ENCODE measurements around the gene SLC22A17. TPM values are rescaled to one million over a fixed set of nuclear protein-coding genes. Genes with fewer than 3 reads are reported as not detected.

SLC22A17 gene
- total and polyA plus RNA-seq, 2 of the 13 experiments (the other 11 are each of a cell fraction or from before 2014, with no cell fraction given): 0.95 to 1.1 TPM

DNA sequence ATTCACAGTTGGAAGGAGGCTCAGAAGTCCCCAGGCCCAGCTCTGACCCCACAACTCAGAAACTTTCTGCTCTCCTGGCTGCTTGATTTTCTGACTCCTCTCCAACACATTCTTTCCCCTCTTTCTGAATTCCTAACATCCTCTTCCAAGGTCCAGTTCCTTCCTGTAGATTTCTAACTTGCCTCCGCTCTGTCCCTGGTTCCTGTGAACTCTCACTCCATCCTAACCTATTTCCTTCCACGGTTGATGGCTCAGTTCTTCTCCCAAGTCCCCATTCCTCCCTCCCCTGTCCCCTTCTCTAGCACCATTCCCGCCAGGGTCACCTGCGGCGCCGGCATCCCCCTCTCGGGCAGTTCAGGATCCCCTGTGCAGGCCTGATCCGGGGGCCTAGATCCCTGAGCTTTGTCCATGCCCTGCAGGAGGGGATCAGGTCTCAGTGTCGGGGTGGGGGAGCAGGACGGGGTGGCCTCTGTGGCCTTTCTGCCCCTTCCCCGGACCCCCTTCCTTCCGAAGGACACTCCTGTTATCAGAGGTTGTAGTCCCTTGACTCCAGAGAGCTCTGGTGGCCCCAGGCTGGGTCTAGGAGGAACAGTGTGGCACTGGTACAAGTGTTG is 6.0 kb upstream of the SLC22A17 start (continued):
- 0 out of 2 replicates have a peak, but pooled peaks have one; percentile 20 for TF ChIP-seq ZNF761 (CRISPR knock-in tag; conservative IDR thresholded peaks at IDR 0.05)
- TF ChIP-seq, protein P1, sequence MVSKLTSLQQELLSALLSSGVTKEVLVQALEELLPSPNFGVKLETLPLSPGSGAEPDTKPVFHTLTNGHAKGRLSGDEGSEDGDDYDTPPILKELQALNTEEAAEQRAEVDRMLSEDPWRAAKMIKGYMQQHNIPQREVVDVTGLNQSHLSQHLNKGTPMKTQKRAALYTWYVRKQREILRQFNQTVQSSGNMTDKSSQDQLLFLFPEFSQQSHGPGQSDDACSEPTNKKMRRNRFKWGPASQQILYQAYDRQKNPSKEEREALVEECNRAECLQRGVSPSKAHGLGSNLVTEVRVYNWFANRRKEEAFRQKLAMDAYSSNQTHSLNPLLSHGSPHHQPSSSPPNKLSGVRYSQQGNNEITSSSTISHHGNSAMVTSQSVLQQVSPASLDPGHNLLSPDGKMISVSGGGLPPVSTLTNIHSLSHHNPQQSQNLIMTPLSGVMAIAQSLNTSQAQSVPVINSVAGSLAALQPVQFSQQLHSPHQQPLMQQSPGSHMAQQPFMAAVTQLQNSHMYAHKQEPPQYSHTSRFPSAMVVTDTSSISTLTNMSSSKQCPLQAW (CRISPR knock-in tag; IDR thresholded peaks at IDR 0.05): 0 out of 2 replicates have a peak, but pooled peaks have one; percentile 41
- peak; percentile 64 for TF ChIP-seq EZH2 (conservative IDR thresholded peaks at IDR 0.05; ENCODE audit: low read depth, low read length)
- TF ChIP-seq, protein P2, sequence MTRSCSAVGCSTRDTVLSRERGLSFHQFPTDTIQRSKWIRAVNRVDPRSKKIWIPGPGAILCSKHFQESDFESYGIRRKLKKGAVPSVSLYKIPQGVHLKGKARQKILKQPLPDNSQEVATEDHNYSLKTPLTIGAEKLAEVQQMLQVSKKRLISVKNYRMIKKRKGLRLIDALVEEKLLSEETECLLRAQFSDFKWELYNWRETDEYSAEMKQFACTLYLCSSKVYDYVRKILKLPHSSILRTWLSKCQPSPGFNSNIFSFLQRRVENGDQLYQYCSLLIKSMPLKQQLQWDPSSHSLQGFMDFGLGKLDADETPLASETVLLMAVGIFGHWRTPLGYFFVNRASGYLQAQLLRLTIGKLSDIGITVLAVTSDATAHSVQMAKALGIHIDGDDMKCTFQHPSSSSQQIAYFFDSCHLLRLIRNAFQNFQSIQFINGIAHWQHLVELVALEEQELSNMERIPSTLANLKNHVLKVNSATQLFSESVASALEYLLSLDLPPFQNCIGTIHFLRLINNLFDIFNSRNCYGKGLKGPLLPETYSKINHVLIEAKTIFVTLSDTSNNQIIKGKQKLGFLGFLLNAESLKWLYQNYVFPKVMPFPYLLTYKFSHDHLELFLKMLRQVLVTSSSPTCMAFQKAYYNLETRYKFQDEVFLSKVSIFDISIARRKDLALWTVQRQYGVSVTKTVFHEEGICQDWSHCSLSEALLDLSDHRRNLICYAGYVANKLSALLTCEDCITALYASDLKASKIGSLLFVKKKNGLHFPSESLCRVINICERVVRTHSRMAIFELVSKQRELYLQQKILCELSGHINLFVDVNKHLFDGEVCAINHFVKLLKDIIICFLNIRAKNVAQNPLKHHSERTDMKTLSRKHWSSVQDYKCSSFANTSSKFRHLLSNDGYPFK (CRISPR knock-in tag; IDR thresholded peaks at IDR 0.05; ENCODE audit: borderline replicate concordance): peak; percentile 1; the same call in 1 of the 2 replicates
- TF ChIP-seq ZFX (CRISPR knock-in tag; IDR thresholded peaks at IDR 0.05; ENCODE audit: low read depth): peak; percentile 38; the same call in 1 of the 2 replicates
- no peak for TF ChIP-seq KLF15 (CRISPR knock-in tag; IDR thresholded peaks at IDR 0.05; ENCODE audit: borderline replicate concordance)

DNA sequence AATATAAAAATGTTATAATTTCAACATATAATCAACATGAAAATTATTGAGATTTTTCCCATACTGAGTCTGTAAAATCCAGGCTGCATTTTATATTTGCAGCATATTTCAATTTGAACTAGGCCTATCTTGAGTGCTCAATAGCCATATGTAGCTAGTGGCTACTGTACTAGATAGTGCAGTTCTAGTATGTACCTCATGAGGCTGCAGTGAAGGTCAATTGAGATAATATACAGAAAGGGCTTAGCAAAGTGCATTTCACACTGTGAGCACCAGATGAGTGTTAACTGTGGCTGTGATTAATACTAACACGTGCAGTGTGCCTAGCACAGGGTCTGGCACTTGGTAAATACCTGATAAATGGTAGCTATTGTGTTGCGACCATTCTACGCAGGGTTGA is 5.4 kb upstream of the SLC22A17 start:
- Histone ChIP-seq H3K4me3 (replicated peaks in 1 of 3; ENCODE audit: insufficient read depth in 1 of 3, low read depth in 2 of 3, low read length in 3 of 3) (no peak overlapping the region), H4K20me1 (ENCODE audit: insufficient read depth, low read length) (no peaks in the 10 kb centered on the region), H3K27ac (ENCODE audit: extremely low read length, insufficient read depth, low read length) (no peak overlapping the region), H3K36me3 (replicated peaks in 1 of 2; ENCODE audit: control insufficient read depth in 1 of 2, insufficient read depth in 2 of 2, low read length in 2 of 2) (no peaks in the 10 kb centered on the region), H3K79me2 (ENCODE audit: insufficient read depth, low read length) (no peaks in the 10 kb centered on the region), H3K27me3 (ENCODE audit: control insufficient read depth in 1 of 2, insufficient read depth in 2 of 2, low read length in 2 of 2) (peaks cover 44 to 93% of the 10 kb centered on the region in 2 experiments), H3K9me3 (ENCODE audit: low read length) (no peaks in the 10 kb centered on the region), H3K4me1 (ENCODE audit: insufficient read depth, low read length) (peaks cover 30% of the 10 kb centered on the region), H3K9ac (ENCODE audit: insufficient read depth, low read depth, low read length) (no peak overlapping the region), H2AFZ (ENCODE audit: low read length) (no peak overlapping the region), H3K4me2 (ENCODE audit: low read depth, low read length) (no peak overlapping the region)
- CTCF ChIA-PET (ENCODE audit: low intra/inter-chr PET ratio, low total read pairs): interaction anchor here (1.6 kb wide), 1 partner anchor 22 kb away, joined by 4 read pairs; no protein-coding TSS in a partner anchor
- intact Hi-C loops (cut with micrococcal nuclease; ENCODE audit: unreplicated experiment): no loop called here
- FAIRE-seq (no peak), DNase-seq (ENCODE audit: low spot score) (no peak), ATAC-seq (peak; percentile 58)
- POLR2A ChIA-PET: no interaction called here
- 29% methylated on average over 3 of the region's 3 CpGs for WGBS (ENCODE audit: low lambda C conversion rate)
- in situ Hi-C loops (cut with HindIII; ENCODE audit: extremely low pct_ligation_motif_present, low pct_unique_long_range_greater_than_20kb): no loop called here
- no TSS peak for BruUV-seq (replicated peaks)
- TF ChIP-seq ZNF556 (CRISPR knock-in tag; IDR thresholded peaks at IDR 0.05; ENCODE audit: borderline replicate concordance) (0 out of 2 replicates have a peak, but pooled peaks have one; percentile 2), NFATC3 (CRISPR knock-in tag; IDR thresholded peaks at IDR 0.05) (no peak), KLF11 (CRISPR knock-in tag; IDR thresholded peaks at IDR 0.05) (no peak), ZFYVE20 (CRISPR knock-in tag; IDR thresholded peaks at IDR 0.05; ENCODE audit: borderline replicate concordance, low read depth) (no peak), HOXA7 (CRISPR knock-in tag; IDR thresholded peaks at IDR 0.05) (0 out of 2 replicates have a peak, but pooled peaks have one; percentile 54)
- TF ChIP-seq, protein P3, sequence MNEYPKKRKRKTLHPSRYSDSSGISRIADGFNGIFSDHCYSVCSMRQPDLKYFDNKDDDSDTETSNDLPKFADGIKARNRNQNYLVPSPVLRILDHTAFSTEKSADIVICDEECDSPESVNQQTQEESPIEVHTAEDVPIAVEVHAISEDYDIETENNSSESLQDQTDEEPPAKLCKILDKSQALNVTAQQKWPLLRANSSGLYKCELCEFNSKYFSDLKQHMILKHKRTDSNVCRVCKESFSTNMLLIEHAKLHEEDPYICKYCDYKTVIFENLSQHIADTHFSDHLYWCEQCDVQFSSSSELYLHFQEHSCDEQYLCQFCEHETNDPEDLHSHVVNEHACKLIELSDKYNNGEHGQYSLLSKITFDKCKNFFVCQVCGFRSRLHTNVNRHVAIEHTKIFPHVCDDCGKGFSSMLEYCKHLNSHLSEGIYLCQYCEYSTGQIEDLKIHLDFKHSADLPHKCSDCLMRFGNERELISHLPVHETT (CRISPR knock-in tag; conservative IDR thresholded peaks at IDR 0.05): no peak
- TF ChIP-seq, protein P4, sequence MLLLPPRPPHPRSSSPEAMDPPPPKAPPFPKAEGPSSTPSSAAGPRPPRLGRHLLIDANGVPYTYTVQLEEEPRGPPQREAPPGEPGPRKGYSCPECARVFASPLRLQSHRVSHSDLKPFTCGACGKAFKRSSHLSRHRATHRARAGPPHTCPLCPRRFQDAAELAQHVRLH (CRISPR knock-in tag; IDR thresholded peaks at IDR 0.05; ENCODE audit: borderline replicate concordance, low read depth): no peak
